WTC11 (cell line): ENCODE measurements around the gene NUB1. TPM values are rescaled to one million over a fixed set of nuclear protein-coding genes. Genes with fewer than 3 reads are reported as not detected.

Experiments used
- ATAC-seq: fragments of 200-7000 bp; cut with Tn5 transposase; 2 replicates; pipeline ENCODE4 v1.10.0; 2021; ENCODE audit warnings: mild to moderate bottlenecking, moderate library complexity
- CTCF ChIA-PET: fragments of 300-600 bp; sonication (Branson Sonifier 250); formaldehyde crosslinking; loops from one replicate; lab custom pipeline; 2021; ENCODE audit warnings: antibody characterized with exemption; lab: Charles Lee
- POLR2A ChIA-PET: fragments of 350-600 bp; sonication (Branson Sonifier 250); formaldehyde crosslinking; loops from one replicate; lab custom pipeline; 2021; ENCODE audit warnings: antibody characterized with exemption; lab: Charles Lee
- DNase-seq: peaks from one replicate; pipeline ENCODE4 v3.0.0; 2021; ENCODE audit warnings: low spot score
- H3K27ac Mint-ChIP-seq: 2 replicates; pipeline ENCODE4 v1.8.0; 2021; ENCODE audit warnings: mixed read lengths
- H3K27me3 Mint-ChIP-seq: 2 replicates; pipeline ENCODE4 v1.8.0; 2021; ENCODE audit warnings: low read depth, mild to moderate bottlenecking, moderate library complexity, mixed read lengths
- H3K36me3 Mint-ChIP-seq: 2 replicates; pipeline ENCODE4 v1.8.0; 2021; ENCODE audit warnings: mixed read lengths
- H3K4me1 Mint-ChIP-seq: 2 replicates; pipeline ENCODE4 v1.8.0; 2022; ENCODE audit warnings: mixed read lengths
- H3K4me3 Mint-ChIP-seq: 2 replicates; pipeline ENCODE4 v1.8.0; 2021; ENCODE audit warnings: mild to moderate bottlenecking, moderate library complexity, mixed read lengths
- H3K9me3 Mint-ChIP-seq: 2 replicates; pipeline ENCODE4 v1.8.0; 2021; ENCODE audit warnings: mixed read lengths
- FOXJ3 ChIP-seq: sonication (generic); formaldehyde crosslinking; IDR thresholded peaks from 2 replicates; pipeline ENCODE4 v1.9.0; 2021; ENCODE audit warnings: missing genetic modification reagents, mild to moderate bottlenecking, borderline replicate concordance
- GABPB1 ChIP-seq: sonication (generic); formaldehyde crosslinking; IDR thresholded peaks from 2 replicates; pipeline ENCODE4 v1.8.1; 2023; ENCODE audit warnings: mild to moderate bottlenecking, missing genetic modification reagents
- JAZF1 ChIP-seq: fragments of 250-450 bp; sonication (Bioruptor Pico); IDR thresholded peaks from 2 replicates; pipeline ENCODE4 v1.9.0; 2021; ENCODE audit warnings: moderate library complexity, mild to moderate bottlenecking, inconsistent platforms
- MYBL2 ChIP-seq: sonication (generic); formaldehyde crosslinking; IDR thresholded peaks from 2 replicates; pipeline ENCODE4 v1.8.1; 2023; ENCODE audit warnings: mild to moderate bottlenecking, moderate library complexity, missing genetic modification reagents
- NFE2L1 ChIP-seq: sonication (generic); formaldehyde crosslinking; IDR thresholded peaks from 2 replicates; pipeline ENCODE4 v1.8.1; 2023; ENCODE audit warnings: missing genetic modification reagents
- NFYB ChIP-seq: sonication (generic); formaldehyde crosslinking; conservative IDR thresholded peaks from 2 replicates; pipeline ENCODE4 v1.8.0; 2022; ENCODE audit warnings: low read depth, missing genetic modification reagents
- NR2C2 ChIP-seq: sonication (generic); formaldehyde crosslinking; IDR thresholded peaks from 2 replicates; pipeline ENCODE4 v1.8.0; 2022; ENCODE audit warnings: mild to moderate bottlenecking, missing genetic modification reagents
- TEAD4 ChIP-seq: sonication (generic); formaldehyde crosslinking; IDR thresholded peaks from 2 replicates; pipeline ENCODE4 v1.8.0; 2022; ENCODE audit warnings: mild to moderate bottlenecking, missing genetic modification reagents
- ZNF219 ChIP-seq: sonication (generic); formaldehyde crosslinking; IDR thresholded peaks from 2 replicates; pipeline ENCODE4 v1.8.0; 2023; ENCODE audit warnings: missing genetic modification reagents, mild to moderate bottlenecking, borderline replicate concordance
- ZNF317 ChIP-seq: sonication (generic); formaldehyde crosslinking; IDR thresholded peaks from 2 replicates; pipeline ENCODE4 v1.8.1; 2023; ENCODE audit warnings: low read depth, mild to moderate bottlenecking, moderate library complexity, missing genetic modification reagents, borderline replicate concordance
- ZNF671 ChIP-seq: fragments of 250-450 bp; sonication (Bioruptor Pico); IDR thresholded peaks from 2 replicates; pipeline ENCODE4 v1.8.0; 2021; ENCODE audit warnings: mild to moderate bottlenecking
- total RNA-seq: library from RNA; stranded (reverse); gene quantifications from 3 replicates; pipeline ENCODE4 v1.2.3, GENCODE V29; 2021
- TF ChIP-seq, protein P1 (sequence below): sonication (generic); formaldehyde crosslinking; IDR thresholded peaks from 2 replicates; pipeline ENCODE4 v1.8.0; 2022; ENCODE audit warnings: missing genetic modification reagents
- TF ChIP-seq, protein P2 (sequence below): sonication (generic); formaldehyde crosslinking; IDR thresholded peaks from 2 replicates; pipeline ENCODE4 v1.8.0; 2022; ENCODE audit warnings: mild to moderate bottlenecking, missing genetic modification reagents
- TF ChIP-seq, protein P3 (sequence below): sonication (generic); formaldehyde crosslinking; conservative IDR thresholded peaks from 2 replicates; pipeline ENCODE4 v1.8.1; 2022; ENCODE audit warnings: mild to moderate bottlenecking, missing genetic modification reagents
- TF ChIP-seq, protein P4 (sequence below): sonication (generic); formaldehyde crosslinking; IDR thresholded peaks from 2 replicates; pipeline ENCODE4 v1.8.1; 2023; ENCODE audit warnings: mild to moderate bottlenecking, missing genetic modification reagents, borderline replicate concordance
- TF ChIP-seq, protein P5 (sequence below): sonication (generic); formaldehyde crosslinking; IDR thresholded peaks from 2 replicates; pipeline ENCODE4 v1.8.1; 2023; ENCODE audit warnings: mild to moderate bottlenecking, missing genetic modification reagents

NUB1 gene
- total RNA-seq, 1 experiment from 2014 or later: 38.3 TPM

DNA sequence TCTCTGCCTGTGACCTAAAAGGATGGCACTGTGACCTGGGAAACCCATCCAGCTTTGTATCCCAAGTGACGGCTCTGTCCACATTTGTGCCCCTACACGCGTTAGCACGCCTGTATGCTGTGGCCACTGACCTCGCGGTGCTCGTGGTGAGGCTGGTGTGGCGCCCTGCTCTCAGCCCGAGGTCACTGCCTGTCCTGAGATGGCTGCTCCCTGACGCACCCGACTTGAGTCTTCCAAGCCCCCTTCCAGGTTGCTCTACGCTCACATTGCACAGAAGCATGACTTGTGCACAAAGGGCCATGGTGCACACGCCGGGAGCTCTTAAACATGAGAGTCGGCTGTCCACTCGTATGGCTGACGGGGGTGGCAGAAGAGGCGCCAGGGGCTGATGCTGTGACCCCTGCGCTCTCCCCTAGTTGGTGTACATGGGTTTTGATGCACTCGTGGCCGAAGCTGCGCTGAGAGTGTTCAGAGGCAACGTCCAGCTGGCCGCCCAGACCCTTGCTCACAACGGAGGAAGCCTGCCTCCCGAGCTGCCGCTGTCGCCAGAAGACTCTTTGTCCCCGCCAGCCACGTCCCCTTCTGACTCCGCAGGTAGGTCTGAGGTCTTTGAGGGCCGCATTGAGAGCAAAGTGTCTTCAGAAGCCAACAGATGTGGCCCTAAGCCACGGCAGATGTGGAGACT lies 34.7 kb downstream of the NUB1 start:
- POLR2A ChIA-PET: no interaction called here
- TF ChIP-seq, protein P1, sequence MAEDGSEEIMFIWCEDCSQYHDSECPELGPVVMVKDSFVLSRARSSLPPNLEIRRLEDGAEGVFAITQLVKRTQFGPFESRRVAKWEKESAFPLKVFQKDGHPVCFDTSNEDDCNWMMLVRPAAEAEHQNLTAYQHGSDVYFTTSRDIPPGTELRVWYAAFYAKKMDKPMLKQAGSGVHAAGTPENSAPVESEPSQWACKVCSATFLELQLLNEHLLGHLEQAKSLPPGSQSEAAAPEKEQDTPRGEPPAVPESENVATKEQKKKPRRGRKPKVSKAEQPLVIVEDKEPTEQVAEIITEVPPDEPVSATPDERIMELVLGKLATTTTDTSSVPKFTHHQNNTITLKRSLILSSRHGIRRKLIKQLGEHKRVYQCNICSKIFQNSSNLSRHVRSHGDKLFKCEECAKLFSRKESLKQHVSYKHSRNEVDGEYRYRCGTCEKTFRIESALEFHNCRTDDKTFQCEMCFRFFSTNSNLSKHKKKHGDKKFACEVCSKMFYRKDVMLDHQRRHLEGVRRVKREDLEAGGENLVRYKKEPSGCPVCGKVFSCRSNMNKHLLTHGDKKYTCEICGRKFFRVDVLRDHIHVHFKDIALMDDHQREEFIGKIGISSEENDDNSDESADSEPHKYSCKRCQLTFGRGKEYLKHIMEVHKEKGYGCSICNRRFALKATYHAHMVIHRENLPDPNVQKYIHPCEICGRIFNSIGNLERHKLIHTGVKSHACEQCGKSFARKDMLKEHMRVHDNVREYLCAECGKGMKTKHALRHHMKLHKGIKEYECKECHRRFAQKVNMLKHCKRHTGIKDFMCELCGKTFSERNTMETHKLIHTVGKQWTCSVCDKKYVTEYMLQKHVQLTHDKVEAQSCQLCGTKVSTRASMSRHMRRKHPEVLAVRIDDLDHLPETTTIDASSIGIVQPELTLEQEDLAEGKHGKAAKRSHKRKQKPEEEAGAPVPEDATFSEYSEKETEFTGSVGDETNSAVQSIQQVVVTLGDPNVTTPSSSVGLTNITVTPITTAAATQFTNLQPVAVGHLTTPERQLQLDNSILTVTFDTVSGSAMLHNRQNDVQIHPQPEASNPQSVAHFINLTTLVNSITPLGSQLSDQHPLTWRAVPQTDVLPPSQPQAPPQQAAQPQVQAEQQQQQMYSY: no peak
- TF ChIP-seq NR2C2 (CRISPR knock-in tag) (no peak), TEAD4 (no peak), NFE2L1 (CRISPR knock-in tag) (no peak)
- TF ChIP-seq, all 79 proteins: peak for 0
- no peak for ATAC-seq
- CTCF ChIA-PET: no interaction called here
- peaks cover 19% of the 10 kb centered on the region for H3K4me1 Mint-ChIP-seq
- H3K36me3 Mint-ChIP-seq: peaks cover 21% of the 10 kb centered on the region
- H3K27me3 Mint-ChIP-seq: no peaks in the 10 kb centered on the region
- DNase-seq: no peak
- H3K9me3 Mint-ChIP-seq: no peaks in the 10 kb centered on the region
- H3K27ac Mint-ChIP-seq: no peak overlapping the region
- H3K4me3 Mint-ChIP-seq: no peak overlapping the region

DNA sequence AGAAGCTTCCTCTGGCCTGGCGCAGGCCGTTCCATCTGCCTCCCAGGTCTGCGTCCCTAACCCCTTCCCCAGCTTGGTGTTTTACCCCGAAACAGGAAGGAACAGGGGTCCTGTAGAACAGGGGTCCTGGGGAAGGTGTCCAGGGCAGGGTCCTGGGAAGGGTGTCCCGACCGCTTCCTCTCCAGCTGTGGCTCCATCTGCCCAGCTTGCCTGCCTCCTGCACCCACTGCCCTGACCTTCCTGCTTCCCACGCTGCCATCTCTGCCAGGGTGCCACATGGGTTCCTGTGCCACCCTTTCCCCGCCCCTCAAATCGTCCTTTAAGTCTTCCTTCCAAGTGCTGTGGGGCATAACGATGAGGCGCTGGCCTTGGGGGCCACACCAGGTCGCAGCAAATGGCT lies 35.8 kb downstream of the NUB1 start:
- Mint-ChIP-seq H3K4me3 (no peak overlapping the region), H3K27me3 (peaks cover 6% of the 10 kb centered on the region), H3K4me1 (peaks cover 19% of the 10 kb centered on the region), H3K9me3 (no peaks in the 10 kb centered on the region), H3K36me3 (peaks cover 21% of the 10 kb centered on the region), H3K27ac (no peak overlapping the region)
- ChIA-PET CTCF (no interaction called here), POLR2A (no interaction called here)
- TF ChIP-seq, protein P2, sequence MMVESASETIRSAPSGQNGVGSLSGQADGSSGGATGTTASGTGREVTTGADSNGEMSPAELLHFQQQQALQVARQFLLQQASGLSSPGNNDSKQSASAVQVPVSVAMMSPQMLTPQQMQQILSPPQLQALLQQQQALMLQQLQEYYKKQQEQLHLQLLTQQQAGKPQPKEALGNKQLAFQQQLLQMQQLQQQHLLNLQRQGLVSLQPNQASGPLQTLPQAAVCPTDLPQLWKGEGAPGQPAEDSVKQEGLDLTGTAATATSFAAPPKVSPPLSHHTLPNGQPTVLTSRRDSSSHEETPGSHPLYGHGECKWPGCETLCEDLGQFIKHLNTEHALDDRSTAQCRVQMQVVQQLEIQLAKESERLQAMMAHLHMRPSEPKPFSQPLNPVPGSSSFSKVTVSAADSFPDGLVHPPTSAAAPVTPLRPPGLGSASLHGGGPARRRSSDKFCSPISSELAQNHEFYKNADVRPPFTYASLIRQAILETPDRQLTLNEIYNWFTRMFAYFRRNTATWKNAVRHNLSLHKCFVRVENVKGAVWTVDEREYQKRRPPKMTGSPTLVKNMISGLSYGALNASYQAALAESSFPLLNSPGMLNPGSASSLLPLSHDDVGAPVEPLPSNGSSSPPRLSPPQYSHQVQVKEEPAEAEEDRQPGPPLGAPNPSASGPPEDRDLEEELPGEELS: no peak
- no peak for TF ChIP-seq ZNF671 (CRISPR knock-in tag)
- TF ChIP-seq ZNF219 (CRISPR knock-in tag): no peak
- TF ChIP-seq JAZF1 (CRISPR knock-in tag): no peak
- TF ChIP-seq NFYB (CRISPR knock-in tag): no peak
- TF ChIP-seq NR2C2 (CRISPR knock-in tag): no peak
- no peak for TF ChIP-seq GABPB1 (CRISPR knock-in tag)
- TF ChIP-seq, protein P3, sequence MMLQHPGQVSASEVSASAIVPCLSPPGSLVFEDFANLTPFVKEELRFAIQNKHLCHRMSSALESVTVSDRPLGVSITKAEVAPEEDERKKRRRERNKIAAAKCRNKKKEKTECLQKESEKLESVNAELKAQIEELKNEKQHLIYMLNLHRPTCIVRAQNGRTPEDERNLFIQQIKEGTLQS (CRISPR knock-in tag): no peak
- TF ChIP-seq, protein P4, sequence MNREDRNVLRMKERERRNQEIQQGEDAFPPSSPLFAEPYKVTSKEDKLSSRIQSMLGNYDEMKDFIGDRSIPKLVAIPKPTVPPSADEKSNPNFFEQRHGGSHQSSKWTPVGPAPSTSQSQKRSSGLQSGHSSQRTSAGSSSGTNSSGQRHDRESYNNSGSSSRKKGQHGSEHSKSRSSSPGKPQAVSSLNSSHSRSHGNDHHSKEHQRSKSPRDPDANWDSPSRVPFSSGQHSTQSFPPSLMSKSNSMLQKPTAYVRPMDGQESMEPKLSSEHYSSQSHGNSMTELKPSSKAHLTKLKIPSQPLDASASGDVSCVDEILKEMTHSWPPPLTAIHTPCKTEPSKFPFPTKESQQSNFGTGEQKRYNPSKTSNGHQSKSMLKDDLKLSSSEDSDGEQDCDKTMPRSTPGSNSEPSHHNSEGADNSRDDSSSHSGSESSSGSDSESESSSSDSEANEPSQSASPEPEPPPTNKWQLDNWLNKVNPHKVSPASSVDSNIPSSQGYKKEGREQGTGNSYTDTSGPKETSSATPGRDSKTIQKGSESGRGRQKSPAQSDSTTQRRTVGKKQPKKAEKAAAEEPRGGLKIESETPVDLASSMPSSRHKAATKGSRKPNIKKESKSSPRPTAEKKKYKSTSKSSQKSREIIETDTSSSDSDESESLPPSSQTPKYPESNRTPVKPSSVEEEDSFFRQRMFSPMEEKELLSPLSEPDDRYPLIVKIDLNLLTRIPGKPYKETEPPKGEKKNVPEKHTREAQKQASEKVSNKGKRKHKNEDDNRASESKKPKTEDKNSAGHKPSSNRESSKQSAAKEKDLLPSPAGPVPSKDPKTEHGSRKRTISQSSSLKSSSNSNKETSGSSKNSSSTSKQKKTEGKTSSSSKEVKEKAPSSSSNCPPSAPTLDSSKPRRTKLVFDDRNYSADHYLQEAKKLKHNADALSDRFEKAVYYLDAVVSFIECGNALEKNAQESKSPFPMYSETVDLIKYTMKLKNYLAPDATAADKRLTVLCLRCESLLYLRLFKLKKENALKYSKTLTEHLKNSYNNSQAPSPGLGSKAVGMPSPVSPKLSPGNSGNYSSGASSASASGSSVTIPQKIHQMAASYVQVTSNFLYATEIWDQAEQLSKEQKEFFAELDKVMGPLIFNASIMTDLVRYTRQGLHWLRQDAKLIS (CRISPR knock-in tag): no peak
- DNase-seq: no peak
- ATAC-seq: no peak

DNA sequence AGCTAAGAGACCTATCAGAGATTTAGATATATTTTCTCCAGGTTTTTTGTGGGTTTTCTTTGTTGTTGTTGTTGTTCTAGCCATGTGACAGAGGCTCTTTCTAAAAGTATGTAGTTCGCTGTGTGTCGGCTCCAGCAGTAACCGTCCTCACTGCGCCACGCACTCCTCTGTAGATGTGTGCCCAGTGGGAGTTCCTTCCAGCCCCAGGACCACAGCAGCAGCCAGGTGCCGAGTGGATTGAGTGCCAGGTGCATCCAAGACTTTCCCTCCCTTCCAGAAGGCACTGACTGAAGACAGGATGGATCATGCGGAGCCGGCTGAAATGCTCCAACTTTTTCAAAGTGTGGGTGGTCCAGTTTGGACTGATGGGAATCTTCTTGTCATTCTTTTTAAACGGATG lies 36.4 kb downstream of the NUB1 start:
- Mint-ChIP-seq H3K27me3 (peaks cover 12% of the 10 kb centered on the region), H3K27ac (peak overlapping the region; percentile 51; the same call in 1 of the 2 replicates), H3K36me3 (peaks cover 21% of the 10 kb centered on the region), H3K4me1 (peaks cover 15% of the 10 kb centered on the region), H3K4me3 (no peak overlapping the region), H3K9me3 (no peaks in the 10 kb centered on the region)
- DNase-seq (no peak), ATAC-seq (no peak)
- ChIA-PET CTCF (no interaction called here), POLR2A (no interaction called here)
- TF ChIP-seq ZNF317: no peak
- TF ChIP-seq, protein P5, sequence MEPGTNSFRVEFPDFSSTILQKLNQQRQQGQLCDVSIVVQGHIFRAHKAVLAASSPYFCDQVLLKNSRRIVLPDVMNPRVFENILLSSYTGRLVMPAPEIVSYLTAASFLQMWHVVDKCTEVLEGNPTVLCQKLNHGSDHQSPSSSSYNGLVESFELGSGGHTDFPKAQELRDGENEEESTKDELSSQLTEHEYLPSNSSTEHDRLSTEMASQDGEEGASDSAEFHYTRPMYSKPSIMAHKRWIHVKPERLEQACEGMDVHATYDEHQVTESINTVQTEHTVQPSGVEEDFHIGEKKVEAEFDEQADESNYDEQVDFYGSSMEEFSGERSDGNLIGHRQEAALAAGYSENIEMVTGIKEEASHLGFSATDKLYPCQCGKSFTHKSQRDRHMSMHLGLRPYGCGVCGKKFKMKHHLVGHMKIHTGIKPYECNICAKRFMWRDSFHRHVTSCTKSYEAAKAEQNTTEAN (CRISPR knock-in tag): no peak
- TF ChIP-seq MYBL2: no peak
- no peak for TF ChIP-seq FOXJ3 (CRISPR knock-in tag)
